Measurements from ENCODE around the gene TUBGCP2. TPM values are rescaled to one million over a fixed set of nuclear protein-coding genes. Genes with fewer than 3 reads are reported as not detected.
"Not testable (repeated sequence)": the region's sequence is repeated elsewhere in the genome, so short reads cannot be mapped to it uniquely, and the experiment has no call there.

TUBGCP2 gene
- total and polyA plus RNA-seq, 9 donors = 31.2 to 70.5 (median 56.0) TPM

DNA sequence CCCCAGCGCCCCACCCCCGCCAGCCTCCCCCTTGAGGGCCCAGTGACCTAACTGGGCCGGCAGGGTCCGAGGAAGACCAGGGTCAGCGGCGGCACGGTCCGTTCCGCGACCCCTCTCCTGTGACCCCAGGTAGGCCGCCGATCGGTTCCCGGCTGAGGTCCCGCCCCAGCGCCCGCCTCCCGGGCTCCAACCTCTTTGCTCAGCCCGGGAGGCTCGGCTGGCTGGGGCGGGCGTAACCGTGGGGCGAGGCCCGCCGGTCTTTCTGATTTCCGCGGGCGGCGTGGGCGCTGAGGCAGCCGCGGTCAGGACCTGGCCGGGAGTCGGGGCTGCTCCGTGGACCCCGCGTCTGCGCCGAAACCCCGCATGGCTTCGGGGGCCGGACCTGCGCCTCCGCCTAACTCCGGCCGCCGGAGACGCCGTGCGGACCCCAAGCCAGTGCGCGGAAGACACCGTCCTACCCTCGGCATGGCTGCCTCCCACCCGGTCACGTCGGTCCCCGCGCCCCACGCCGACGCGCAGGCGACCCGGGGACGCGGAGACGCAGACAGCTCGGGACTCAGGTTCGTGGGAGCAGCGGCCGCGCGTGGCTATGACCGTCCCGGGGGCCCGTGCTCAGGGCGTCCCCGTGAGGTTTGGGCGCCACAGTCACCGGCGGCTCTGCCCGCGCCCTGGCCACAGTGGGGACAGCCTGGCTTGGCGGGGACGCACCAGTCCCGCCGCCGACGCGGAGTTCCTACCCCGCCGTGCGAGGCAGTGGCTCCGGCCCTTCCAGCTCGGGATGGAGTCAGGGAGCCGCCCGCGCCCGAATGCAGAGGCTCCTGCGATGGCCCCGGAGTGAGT is 72.1 kb downstream of the TUBGCP2 start:
- TF ChIP-seq EP300 (IDR thresholded peaks at IDR 0.05) = no peak
- TF ChIP-seq POLR2A (IDR thresholded peaks at IDR 0.05) = no peak
- TF ChIP-seq, protein P1, sequence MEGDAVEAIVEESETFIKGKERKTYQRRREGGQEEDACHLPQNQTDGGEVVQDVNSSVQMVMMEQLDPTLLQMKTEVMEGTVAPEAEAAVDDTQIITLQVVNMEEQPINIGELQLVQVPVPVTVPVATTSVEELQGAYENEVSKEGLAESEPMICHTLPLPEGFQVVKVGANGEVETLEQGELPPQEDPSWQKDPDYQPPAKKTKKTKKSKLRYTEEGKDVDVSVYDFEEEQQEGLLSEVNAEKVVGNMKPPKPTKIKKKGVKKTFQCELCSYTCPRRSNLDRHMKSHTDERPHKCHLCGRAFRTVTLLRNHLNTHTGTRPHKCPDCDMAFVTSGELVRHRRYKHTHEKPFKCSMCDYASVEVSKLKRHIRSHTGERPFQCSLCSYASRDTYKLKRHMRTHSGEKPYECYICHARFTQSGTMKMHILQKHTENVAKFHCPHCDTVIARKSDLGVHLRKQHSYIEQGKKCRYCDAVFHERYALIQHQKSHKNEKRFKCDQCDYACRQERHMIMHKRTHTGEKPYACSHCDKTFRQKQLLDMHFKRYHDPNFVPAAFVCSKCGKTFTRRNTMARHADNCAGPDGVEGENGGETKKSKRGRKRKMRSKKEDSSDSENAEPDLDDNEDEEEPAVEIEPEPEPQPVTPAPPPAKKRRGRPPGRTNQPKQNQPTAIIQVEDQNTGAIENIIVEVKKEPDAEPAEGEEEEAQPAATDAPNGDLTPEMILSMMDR (IDR thresholded peaks at IDR 0.05) = no peak
- Histone ChIP-seq H3K4me3 (no peak overlapping the region), H3K27ac (no peak overlapping the region), H3K4me1 (ENCODE audit: insufficient read depth) (no peaks in the 10 kb centered on the region), H3K27me3 (peaks cover 7% of the 10 kb centered on the region), H3K36me3 (no peaks in the 10 kb centered on the region), H3K9me3 (no peaks in the 10 kb centered on the region)
- no peak for DNase-seq
- intact Hi-C loops (cut with DNase I) = no loop called here
- WGBS, 3 donors = 1 to 2% (median 2%) methylated on average over 64 to 103 of the region's 103 CpGs

DNA sequence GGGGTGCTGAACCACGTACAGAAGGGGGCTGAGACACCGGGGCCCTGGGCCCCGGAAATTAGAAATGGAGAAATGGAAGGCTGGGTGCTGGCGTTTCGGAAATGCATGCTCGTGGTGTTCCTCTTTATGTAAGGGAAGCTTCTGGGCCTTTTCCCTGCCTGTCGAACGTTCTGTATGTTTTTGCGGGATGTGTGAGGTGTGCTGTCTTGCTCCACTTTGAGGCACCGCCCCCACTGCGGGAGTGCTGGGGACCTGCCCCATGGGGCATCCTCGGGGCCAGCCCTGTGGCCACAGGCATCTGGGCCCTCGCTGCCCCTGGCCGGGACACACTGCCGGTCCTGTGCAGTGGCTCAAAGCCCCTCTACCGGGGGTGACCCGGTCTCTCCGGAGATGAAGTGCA is 72.7 kb downstream of the TUBGCP2 start:
- TF ChIP-seq, protein P1 (IDR thresholded peaks at IDR 0.05) = no peak
- TF ChIP-seq POLR2A (IDR thresholded peaks at IDR 0.05) = no peak
- no peak for TF ChIP-seq EP300 (IDR thresholded peaks at IDR 0.05)
- Histone ChIP-seq H3K36me3 (no peaks in the 10 kb centered on the region), H3K4me3 (no peak overlapping the region), H3K9me3 (no peaks in the 10 kb centered on the region), H3K4me1 (ENCODE audit: insufficient read depth) (peaks cover 6% of the 10 kb centered on the region), H3K27ac (no peak overlapping the region), H3K27me3 (peaks cover 7% of the 10 kb centered on the region)
- no peak for DNase-seq
- 29 to 61% (median 46%) methylated on average over 16 to 18 of the region's 18 CpGs for WGBS, 3 donors
- intact Hi-C loops (cut with DNase I) = no loop called here

DNA sequence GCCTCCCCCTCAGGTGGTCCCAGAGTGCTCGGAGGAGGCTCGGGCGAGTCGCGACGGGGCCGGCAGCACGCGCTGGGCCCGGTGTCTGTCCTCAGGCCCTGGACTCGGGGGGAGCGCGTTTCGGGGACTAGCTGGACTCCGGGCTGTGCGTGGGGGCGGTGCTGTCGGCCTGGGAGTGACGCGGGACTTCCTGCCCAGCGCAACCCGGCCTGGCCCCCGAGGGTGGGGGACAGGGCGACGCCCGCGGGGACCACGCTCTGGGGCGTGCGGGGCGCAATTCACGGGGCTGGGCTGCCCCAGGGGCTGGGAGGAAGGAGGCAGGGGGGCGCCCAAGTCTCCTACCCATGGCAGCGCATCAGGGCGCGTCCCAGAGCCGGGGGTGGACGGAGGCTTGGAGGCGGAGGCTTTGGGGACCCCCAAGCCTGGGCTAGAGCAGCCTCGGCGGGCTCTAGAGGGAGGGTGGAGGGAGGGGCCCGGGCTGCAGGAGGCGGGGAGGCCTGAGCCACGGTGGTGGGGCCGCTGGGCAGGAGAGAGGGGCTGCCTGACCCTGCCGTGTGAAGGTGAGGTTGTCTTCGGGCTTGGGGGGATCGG is 73.3 kb downstream of the TUBGCP2 start:
- no peaks in the 10 kb centered on the region for H3K36me3 ChIP-seq
- no peak for TF ChIP-seq EP300 (IDR thresholded peaks at IDR 0.05)
- intact Hi-C loops (cut with DNase I) = no loop called here
- WGBS, 3 donors = 52 to 60% (median 56%) methylated on average over 35 to 48 of the region's 48 CpGs
- no peak overlapping the region for H3K4me3 ChIP-seq
- H3K27me3 ChIP-seq = peaks cover 7% of the 10 kb centered on the region
- no peaks in the 10 kb centered on the region for H3K9me3 ChIP-seq
- no peak for DNase-seq
- peaks cover 8% of the 10 kb centered on the region for H3K4me1 ChIP-seq (ENCODE audit: insufficient read depth)
- H3K27ac ChIP-seq = no peak overlapping the region

DNA sequence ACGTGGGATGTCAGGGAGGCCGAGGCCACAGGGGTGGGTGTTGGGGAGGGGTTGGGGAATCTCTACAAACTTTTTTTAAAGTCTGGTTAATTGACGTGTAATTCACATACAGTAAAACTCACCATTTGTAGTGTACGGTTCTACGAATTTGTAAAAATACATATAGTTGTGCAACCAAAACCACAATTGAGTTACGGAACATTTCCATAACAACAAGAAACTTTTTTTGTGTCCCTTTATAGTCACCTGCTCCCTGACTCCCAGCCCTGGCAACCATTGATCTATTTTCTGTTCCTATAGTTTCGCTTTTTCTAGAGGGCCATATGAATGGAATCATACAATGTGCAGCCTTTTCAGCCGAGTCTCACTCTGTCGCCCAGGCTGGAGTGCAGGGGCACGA is 73.9 kb downstream of the TUBGCP2 start:
- not testable (repeated sequence) for H3K27me3 ChIP-seq

DNA sequence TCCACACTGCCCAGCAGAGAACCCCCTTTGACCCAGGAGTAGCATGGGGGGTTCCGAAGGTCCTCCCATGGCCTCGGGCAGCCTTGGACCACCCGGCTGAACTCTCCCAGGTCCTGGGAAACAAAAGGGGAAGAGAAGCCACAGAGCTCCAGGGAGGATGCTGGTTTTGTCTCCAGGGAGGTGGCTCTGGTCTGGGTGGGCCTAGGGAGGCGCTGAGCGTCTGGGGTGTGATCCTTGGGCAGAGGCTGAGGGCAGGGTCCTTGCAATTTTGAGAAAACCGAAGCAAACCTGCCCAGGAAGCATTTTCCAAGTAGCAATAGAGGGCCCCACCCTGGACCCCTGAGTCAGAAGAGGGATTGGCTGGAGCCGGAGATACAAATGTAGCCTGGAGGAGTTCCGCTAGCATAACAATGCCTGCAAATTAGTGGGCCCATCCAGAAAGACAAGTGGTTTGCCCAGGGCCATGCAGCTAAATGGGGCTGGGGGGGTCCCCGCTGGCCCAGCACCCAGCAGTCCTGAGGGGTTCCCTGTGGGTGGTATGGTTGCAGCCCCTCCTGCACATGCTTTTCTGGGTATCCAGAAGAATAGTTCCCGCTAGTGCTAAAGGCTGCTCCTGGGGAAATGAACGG is 76.6 kb downstream of the TUBGCP2 start:
- no peak for DNase-seq
- Histone ChIP-seq H3K36me3 (no peaks in the 10 kb centered on the region), H3K27ac (no peak overlapping the region), H3K4me1 (ENCODE audit: insufficient read depth) (peaks cover 9% of the 10 kb centered on the region), H3K4me3 (no peak overlapping the region), H3K27me3 (peaks cover 7% of the 10 kb centered on the region), H3K9me3 (no peaks in the 10 kb centered on the region)
- whole genome bisulfite sequencing, 3 donors = 74 to 85% (median 80%) methylated on average over 11 of the region's 11 CpGs
- intact Hi-C loops (cut with DNase I) = no loop called here
- TF ChIP-seq, protein P1 (IDR thresholded peaks at IDR 0.05) = no peak
- TF ChIP-seq EP300 (IDR thresholded peaks at IDR 0.05) (no peak), POLR2A (IDR thresholded peaks at IDR 0.05) (no peak)

More for the DNA sequence above, 73.9 kb downstream of the TUBGCP2 start:
- H3K4me3 ChIP-seq; DNase-seq; intact Hi-C loops (cut with DNase I); H3K36me3 ChIP-seq; H3K9me3 ChIP-seq; H3K27ac ChIP-seq; H3K4me1 ChIP-seq (ENCODE audit: insufficient read depth): not testable (repeated sequence)
- 84 to 91% (median 85%) methylated on average over 8 to 10 of the region's 10 CpGs for WGBS, 3 donors

Data from ovary (tissue), 9 donors.